Activated CD8-positive, alpha-beta memory T cell treated with anti-CD3 and anti-CD28 coated beads, Interleukin-2, amount 50 U/mL, for 4 hours (primary cell): ENCODE measurements around the gene ATXN2.
A peak's percentile ranks its signal among the peaks of the same experiment; 100 is the strongest.

Experiments
- DNase-seq: peaks from one replicate; pipeline ENCODE4 v3.0.0-alpha.2; 2020

The ATXN2 gene

GRCh38 chr12:111435661-111436201 lies 163.4 kb downstream of the ATXN2 start:
- no peak for DNase-seq

GRCh38 chr12:111434680-111435338 lies 164.3 kb downstream of the ATXN2 start:
- DNase-seq, result peak; percentile 86

GRCh38 chr12:111434049-111434448 lies 165.1 kb downstream of the ATXN2 start:
- DNase-seq, result no peak

GRCh38 chr12:111431772-111432171 lies 167.3 kb downstream of the ATXN2 start:
- no peak for DNase-seq

GRCh38 chr12:111430433-111431353 lies 168.4 kb downstream of the ATXN2 start:
- DNase-seq, result peak; percentile 64

- DNase-seq, result peak; percentile 64
These were observed 169.2 kb downstream of the ATXN2 start for GRCh38 chr12:111429828-111430432.

GRCh38 chr12:111428728-111429175 lies 170.4 kb downstream of the ATXN2 start:
- no peak for DNase-seq

- DNase-seq, result no peak
These were observed 170.9 kb downstream of the ATXN2 start for GRCh38 chr12:111428081-111428727.

- DNase-seq, result no peak
These were observed 171.6 kb downstream of the ATXN2 start for GRCh38 chr12:111427417-111428074.

- DNase-seq, result no peak
These were observed 172.6 kb downstream of the ATXN2 start for GRCh38 chr12:111426344-111427185.

- no peak for DNase-seq
These were observed 173.5 kb downstream of the ATXN2 start for GRCh38 chr12:111425655-111426054.

GRCh38 chr12:111424793-111425251 lies 174.3 kb downstream of the ATXN2 start:
- DNase-seq, result no peak

- no peak for DNase-seq
These were observed 174.8 kb downstream of the ATXN2 start for GRCh38 chr12:111424189-111424792.

GRCh38 chr12:111420494-111420893 lies 178.6 kb downstream of the ATXN2 start:
- no peak for DNase-seq

GRCh38 chr12:111419784-111420183 lies 179.3 kb downstream of the ATXN2 start:
- no peak for DNase-seq

GRCh38 chr12:111418594-111418880 lies 180.6 kb downstream of the ATXN2 start:
- DNase-seq, result no peak

GRCh38 chr12:111417784-111418593 lies 181.1 kb downstream of the ATXN2 start:
- no peak for DNase-seq

GRCh38 chr12:111417290-111417689 lies 181.8 kb downstream of the ATXN2 start:
- DNase-seq, result no peak

- DNase-seq, result no peak
These were observed 184.3 kb downstream of the ATXN2 start for GRCh38 chr12:111414711-111415252.
